MM.1S (cell line): ENCODE results near the gene TRAP1.

Experiments
- EZH2 ChIP-seq: fragments of 300-600 bp; sonication (generic); optimal IDR thresholded peaks from 2 replicates; pipeline ENCODE3; 2017; ENCODE audit warnings: low read depth, mild to moderate bottlenecking, antibody characterized with exemption, low read length, mixed read lengths
- TF ChIP-seq, protein P1 (sequence below): fragments of 300-600 bp; sonication (generic); IDR thresholded peaks from 2 replicates; pipeline ENCODE4 v1.5.1; 2016; ENCODE audit warnings: antibody characterized with exemption, low read length, mixed read lengths

- TF ChIP-seq, protein P1, sequence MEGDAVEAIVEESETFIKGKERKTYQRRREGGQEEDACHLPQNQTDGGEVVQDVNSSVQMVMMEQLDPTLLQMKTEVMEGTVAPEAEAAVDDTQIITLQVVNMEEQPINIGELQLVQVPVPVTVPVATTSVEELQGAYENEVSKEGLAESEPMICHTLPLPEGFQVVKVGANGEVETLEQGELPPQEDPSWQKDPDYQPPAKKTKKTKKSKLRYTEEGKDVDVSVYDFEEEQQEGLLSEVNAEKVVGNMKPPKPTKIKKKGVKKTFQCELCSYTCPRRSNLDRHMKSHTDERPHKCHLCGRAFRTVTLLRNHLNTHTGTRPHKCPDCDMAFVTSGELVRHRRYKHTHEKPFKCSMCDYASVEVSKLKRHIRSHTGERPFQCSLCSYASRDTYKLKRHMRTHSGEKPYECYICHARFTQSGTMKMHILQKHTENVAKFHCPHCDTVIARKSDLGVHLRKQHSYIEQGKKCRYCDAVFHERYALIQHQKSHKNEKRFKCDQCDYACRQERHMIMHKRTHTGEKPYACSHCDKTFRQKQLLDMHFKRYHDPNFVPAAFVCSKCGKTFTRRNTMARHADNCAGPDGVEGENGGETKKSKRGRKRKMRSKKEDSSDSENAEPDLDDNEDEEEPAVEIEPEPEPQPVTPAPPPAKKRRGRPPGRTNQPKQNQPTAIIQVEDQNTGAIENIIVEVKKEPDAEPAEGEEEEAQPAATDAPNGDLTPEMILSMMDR: no peak
- TF ChIP-seq EZH2: no peak
Measured at GRCh38 chr16:3650631-3651265, 66.6 kb downstream of the TRAP1 start.
